ELF-1 (cell line): ENCODE results near the gene GBP1.

Experiments used
- DNase-seq: peaks from one replicate; pipeline ENCODE4 v3.0.0-alpha.2; 2016; ENCODE audit warnings: low read depth, low spot score

GBP1 gene

DNA sequence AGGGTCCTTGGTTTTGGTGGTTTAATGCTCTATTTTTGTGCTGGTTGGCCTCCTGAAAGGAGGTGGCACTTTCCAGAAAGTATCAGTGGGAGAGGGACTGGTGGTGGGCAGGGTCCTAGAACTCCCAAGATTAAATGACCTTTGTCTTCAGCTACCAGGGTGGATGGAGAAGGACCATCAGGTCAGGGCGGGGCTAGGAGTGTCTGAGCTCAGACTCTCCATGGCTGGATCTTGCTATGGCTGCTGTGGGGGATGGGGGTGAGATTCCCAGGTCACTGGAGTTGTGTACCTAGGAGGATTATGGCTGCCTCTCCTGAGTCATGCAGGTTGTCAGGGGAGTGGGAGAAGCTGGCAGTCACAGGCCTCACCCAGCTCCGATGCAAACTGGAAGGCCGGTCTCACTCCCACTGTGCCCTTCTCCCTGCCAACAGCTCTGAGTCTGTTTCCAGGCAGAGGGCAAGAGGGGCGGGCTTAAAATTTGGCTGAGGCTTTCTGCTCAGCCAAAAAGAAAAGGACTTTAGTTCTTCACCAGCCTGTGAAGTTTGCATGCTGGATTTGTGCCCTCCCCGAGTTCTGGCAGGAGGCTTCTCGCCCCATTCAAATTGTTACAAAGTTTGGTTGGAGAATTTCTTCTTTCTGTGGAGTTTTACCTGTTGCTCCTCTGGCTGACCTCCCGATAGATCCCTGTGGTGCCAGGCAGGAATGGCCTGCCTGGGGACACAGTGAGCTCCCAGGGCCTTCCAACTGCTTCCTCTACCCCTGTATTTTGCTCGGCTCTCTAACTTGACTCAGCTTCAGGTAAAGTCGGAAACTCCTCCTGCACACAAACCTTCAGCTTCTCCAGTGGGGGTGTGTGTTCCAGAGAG is 59.5 kb downstream of the GBP1 start:
- DNase-seq: no peak
